ENCODE results near the gene PCNX2. TPM values are rescaled to one million over a fixed set of nuclear protein-coding genes. Genes with fewer than 3 reads are reported as not detected.

Gene PCNX2
- total and polyA plus RNA-seq, 2 of the 8 experiments (the other 6 are each of a cell fraction or from before 2014, with no cell fraction given), result 46.1 to 57.6 TPM

DNA sequence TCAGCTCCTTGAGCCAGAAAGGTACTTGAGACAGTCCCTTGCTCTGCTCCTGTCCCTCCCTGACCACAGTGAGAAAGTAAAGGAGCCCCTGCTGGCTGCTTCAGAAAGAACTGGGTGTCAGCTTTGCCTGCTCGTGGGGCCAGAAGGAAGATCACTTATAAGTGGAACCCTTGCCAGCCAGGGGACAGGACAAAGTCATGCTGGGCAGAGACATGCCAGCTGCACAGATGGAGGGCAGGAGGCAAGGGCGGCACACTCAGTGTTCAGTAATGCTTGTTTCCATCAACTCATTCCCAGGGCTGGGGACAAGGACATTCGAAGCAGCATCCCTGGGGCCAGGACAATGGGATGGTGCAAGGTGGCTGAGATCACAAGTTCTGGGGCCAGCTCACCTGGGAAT lies 303.3 kb downstream of the PCNX2 start (continued):
- TF ChIP-seq TCF12 (IDR thresholded peaks at IDR 0.05; ENCODE audit: low read depth, low read length) (no peak), SP1 (IDR thresholded peaks at IDR 0.05; ENCODE audit: low read depth, low read length) (no peak), SAP30 (IDR thresholded peaks at IDR 0.05; ENCODE audit: insufficient read depth, insufficient replicate concordance, low read length) (no peak)
